ENCODE data around the gene OR2T35.

DNA sequence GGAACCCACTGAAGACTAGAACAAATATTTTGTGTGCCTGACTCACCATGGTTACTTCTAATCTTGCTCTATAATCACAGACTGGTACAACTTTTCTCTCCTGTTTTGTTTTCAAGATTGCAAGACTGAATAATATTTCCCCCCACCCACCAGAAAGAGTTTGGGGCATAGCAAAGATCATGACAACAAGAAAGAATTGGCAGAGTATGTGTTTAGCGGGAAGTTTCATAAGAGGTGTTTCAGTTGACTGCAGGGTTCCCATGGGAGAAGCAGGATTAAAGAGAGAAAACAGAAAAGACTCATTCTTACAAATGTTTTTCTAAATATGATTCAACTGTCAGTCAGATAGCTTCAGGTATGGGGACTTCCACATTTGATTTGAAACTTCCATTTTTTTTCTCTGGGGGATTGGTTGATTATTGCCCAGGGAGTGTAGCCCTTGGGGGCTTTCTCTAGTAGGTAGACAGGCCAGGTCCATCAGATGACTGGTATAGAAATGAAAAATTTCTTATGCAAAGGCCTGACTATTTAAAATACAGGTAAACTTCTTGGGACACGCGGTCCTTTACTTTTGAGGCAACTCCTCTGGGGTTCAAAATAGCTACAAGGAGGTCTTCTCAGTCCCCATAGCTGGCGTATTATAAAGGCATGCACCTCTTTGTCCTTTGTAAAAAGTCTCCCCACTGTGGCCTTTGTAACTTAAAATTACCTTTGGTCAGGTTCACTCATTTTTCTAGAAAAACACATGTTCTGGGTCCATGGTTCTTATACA lies 43.6 kb upstream of the OR2T35 start:
- TF ChIP-seq POLR2A (IDR thresholded peaks at IDR 0.05; ENCODE audit: low read length) (no peak), GATA1 (IDR thresholded peaks at IDR 0.05; ENCODE audit: low read depth, low read length) (no peak)

Measured in erythroblast (primary cell).